Cardiac muscle cell (in vitro differentiated cells and primary cell): ENCODE data around the gene ACSM6. TPM values are rescaled to one million over a fixed set of nuclear protein-coding genes. Genes with fewer than 3 reads are reported as not detected.

ENCODE experiments used
- DNase-seq, 2 donors: peaks; one replicate each; pipeline versions ENCODE4 v3.0.0 to v3.0.0-alpha.2; 2010 to 2017; ENCODE audit warnings: low read depth in 1 of 2, low spot score in 1 of 2
- H3K27ac ChIP-seq: fragments of 200-600 bp; sonication (generic); 2 replicates; pipeline ENCODE4 v1.5.1; 2016
- H3K27me3 ChIP-seq: fragments of 200-600 bp; sonication (generic); 2 replicates; pipeline ENCODE4 v1.6.0; 2016; ENCODE audit warnings: control low read depth
- H3K36me3 ChIP-seq: fragments of 200-600 bp; sonication (generic); 2 replicates; pipeline ENCODE4 v1.5.1; 2016; ENCODE audit warnings: control low read depth
- H3K4me1 ChIP-seq: fragments of 200-600 bp; sonication (generic); 2 replicates; pipeline ENCODE4 v1.8.1; 2017; ENCODE audit warnings: low read depth, mild to moderate bottlenecking, mixed run types
- H3K4me3 ChIP-seq: fragments of 200-600 bp; sonication (generic); 2 replicates; pipeline ENCODE4 v1.5.1; 2016; ENCODE audit warnings: mild to moderate bottlenecking
- H3K9me3 ChIP-seq: fragments of 200-600 bp; sonication (generic); 2 replicates; pipeline ENCODE4 v1.5.1; 2017; ENCODE audit warnings: low read depth, mild to moderate bottlenecking, control low read depth
- polyA plus RNA-seq: library from polyadenylated mRNA; unstranded; fragments of >200 nt; fragmentation: Nextera tagmentation; extraction: Ambion mirVana; gene quantifications from 2 replicates; pipeline ENCODE4 v1.2.1, GENCODE V29; 2016
- total RNA-seq: library from RNA; depleted of rRNA; stranded (reverse); fragments of >200 nt; gene quantifications from 2 replicates; pipeline ENCODE4 v1.2.3, GENCODE V29; 2016
- TF ChIP-seq, protein P1 (sequence below): IDR thresholded peaks from 2 replicates; pipeline ENCODE4 v1.5.1; 2012; ENCODE audit warnings: low read depth, mild to moderate bottlenecking, low read length

The ACSM6 gene
- total and polyA plus RNA-seq, 2 experiments from 2014 or later, result 0.16 TPM; not detected in 1

DNA sequence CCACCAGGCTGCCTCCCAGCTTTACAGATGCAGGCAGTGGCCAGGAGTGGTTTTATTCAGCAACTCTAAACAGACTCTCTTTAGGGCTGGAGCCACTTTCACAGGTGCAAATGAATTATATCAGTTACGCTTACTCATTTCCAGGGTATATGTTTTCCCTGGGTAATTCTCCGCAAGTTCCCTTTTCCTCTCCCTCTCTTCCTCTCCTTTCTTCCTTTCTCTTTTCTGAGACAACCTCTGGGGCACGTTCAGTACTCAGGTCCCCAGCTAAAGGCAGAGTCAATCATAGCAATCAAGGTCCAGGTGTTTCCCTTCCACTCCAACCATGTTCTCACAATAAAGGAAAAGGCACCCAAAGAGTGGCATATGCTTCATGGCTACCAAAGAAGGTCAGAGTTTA lies 55.4 kb downstream of the ACSM6 start:
- peaks cover 10% of the 10 kb centered on the region for H3K36me3 ChIP-seq
- no peaks in the 10 kb centered on the region for H3K27me3 ChIP-seq
- H3K27ac ChIP-seq, result no peak overlapping the region
- H3K4me3 ChIP-seq, result no peak overlapping the region
- H3K4me1 ChIP-seq, result peaks cover 20% of the 10 kb centered on the region
- no peaks in the 10 kb centered on the region for H3K9me3 ChIP-seq
- TF ChIP-seq, protein P1, sequence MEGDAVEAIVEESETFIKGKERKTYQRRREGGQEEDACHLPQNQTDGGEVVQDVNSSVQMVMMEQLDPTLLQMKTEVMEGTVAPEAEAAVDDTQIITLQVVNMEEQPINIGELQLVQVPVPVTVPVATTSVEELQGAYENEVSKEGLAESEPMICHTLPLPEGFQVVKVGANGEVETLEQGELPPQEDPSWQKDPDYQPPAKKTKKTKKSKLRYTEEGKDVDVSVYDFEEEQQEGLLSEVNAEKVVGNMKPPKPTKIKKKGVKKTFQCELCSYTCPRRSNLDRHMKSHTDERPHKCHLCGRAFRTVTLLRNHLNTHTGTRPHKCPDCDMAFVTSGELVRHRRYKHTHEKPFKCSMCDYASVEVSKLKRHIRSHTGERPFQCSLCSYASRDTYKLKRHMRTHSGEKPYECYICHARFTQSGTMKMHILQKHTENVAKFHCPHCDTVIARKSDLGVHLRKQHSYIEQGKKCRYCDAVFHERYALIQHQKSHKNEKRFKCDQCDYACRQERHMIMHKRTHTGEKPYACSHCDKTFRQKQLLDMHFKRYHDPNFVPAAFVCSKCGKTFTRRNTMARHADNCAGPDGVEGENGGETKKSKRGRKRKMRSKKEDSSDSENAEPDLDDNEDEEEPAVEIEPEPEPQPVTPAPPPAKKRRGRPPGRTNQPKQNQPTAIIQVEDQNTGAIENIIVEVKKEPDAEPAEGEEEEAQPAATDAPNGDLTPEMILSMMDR, result no peak
- DNase-seq, result no peak

DNA sequence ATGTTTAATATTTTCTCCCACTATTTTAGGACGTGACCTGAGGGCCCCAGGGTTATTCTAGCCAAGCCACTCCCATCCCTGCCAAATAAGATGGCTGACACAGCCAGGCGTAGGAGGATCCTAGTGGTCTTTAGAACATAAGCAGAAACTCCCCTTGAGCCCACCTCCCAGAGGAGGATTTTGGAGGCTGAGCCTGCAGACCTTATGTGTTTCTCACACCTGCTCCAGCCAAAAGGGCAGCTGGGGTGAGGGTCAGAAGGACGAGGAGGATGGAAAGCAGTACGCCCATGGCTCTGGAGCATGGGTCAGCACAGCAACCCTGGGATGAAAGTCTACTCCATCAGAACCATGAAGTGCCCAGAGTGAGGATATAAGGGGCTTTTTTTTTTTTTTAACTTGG lies 56.8 kb downstream of the ACSM6 start:
- DNase-seq, result no peak
- TF ChIP-seq, protein P1, result no peak
- H3K27me3 ChIP-seq, result no peaks in the 10 kb centered on the region
- H3K36me3 ChIP-seq, result peaks cover 2% of the 10 kb centered on the region
- H3K27ac ChIP-seq, result no peak overlapping the region
- H3K9me3 ChIP-seq, result no peaks in the 10 kb centered on the region
- peaks cover 20% of the 10 kb centered on the region for H3K4me1 ChIP-seq
- H3K4me3 ChIP-seq, result no peak overlapping the region

DNA sequence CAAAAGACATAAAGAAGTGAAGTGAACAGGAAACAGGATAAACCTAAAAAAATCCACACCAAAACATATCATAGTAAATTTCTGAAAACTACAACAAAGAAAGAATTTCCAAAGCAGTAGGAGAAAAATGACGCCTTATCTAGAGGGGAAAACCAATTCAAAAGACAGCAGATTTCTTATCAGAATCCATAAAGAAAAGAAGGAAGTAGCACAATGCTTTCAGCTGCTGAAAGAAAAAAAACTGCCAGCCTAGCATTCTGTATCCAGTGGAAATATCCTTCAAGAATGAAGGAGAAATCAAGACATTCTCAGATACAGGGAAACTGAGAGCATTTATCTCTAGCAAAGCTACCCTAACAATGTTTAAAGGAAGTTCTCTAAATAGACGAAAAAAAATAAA lies 59.0 kb downstream of the ACSM6 start:
- H3K9me3 ChIP-seq, result no peaks in the 10 kb centered on the region
- no peak overlapping the region for H3K27ac ChIP-seq
- no peak overlapping the region for H3K4me3 ChIP-seq
- no peaks in the 10 kb centered on the region for H3K36me3 ChIP-seq
- DNase-seq, result no peak
- H3K4me1 ChIP-seq, result peaks cover 6% of the 10 kb centered on the region
- H3K27me3 ChIP-seq, result no peaks in the 10 kb centered on the region
- TF ChIP-seq, protein P1, result no peak

DNA sequence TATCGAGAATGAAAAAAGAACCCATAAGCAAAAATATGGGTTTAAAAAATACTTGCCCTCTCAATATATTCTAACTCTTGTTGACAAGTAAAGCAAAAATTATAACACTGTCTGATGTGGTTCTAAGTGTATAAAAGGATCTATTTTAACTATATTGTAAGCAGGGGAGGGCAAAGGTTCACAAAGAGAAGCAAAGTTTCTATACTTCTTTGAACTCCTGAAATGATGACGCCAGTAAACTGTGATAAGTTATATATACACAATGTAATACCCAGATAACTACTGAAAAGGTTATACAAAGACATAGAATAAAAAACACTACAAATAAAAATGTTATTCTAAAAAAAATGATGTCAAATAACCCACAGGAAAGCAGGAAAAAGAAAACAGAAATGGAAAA lies 59.6 kb downstream of the ACSM6 start:
- no peaks in the 10 kb centered on the region for H3K27me3 ChIP-seq
- H3K36me3 ChIP-seq, result peaks cover 4% of the 10 kb centered on the region
- TF ChIP-seq, protein P1, result no peak
- peaks cover 5% of the 10 kb centered on the region for H3K4me1 ChIP-seq
- H3K9me3 ChIP-seq, result no peaks in the 10 kb centered on the region
- no peak for DNase-seq
- H3K4me3 ChIP-seq, result no peak overlapping the region
- H3K27ac ChIP-seq, result no peak overlapping the region

DNA sequence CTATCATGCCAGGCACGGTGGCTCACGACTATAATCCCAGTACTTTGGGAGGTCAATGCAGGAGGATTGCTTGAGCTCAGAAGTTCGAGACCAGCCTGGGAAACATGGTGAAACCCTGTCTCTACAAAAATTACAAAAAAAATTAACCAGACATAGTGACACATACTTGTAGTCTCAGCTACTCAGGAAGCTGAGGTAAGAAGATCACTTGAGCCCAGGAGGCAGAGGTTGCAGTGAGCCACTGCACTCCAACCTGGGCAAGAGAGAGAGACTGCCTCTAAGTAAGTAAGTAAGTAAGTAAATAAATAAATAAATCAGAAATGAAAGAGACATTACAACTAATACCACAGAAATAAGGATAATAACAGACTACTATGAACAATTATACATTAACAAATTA lies 60.6 kb downstream of the ACSM6 start:
- TF ChIP-seq, protein P1, result no peak
- no peak overlapping the region for H3K27ac ChIP-seq
- no peaks in the 10 kb centered on the region for H3K9me3 ChIP-seq
- no peaks in the 10 kb centered on the region for H3K27me3 ChIP-seq
- peaks cover 4% of the 10 kb centered on the region for H3K36me3 ChIP-seq
- peaks cover 5% of the 10 kb centered on the region for H3K4me1 ChIP-seq
- DNase-seq, result no peak
- no peak overlapping the region for H3K4me3 ChIP-seq

DNA sequence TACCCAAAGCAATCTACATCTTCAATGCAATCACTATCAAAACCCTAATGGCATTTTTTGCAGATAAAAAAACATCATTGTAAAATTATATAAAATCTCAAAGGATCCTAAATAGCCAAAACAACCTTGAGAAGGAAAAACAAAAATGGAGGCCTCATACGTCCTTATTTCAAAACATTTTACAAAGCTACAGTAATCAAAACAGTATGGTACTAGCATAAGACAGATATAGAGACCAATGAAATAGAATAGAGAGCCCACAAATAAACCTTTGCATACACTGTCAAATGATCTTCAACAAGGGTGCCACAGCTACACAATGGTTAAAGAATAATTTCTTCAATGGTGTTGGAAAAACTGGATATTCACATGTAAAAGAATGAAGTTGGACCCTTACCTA lies 62.2 kb downstream of the ACSM6 start:
- no peak for DNase-seq
- Histone ChIP-seq H3K27ac (no peak overlapping the region), H3K4me3 (no peak overlapping the region), H3K9me3 (no peaks in the 10 kb centered on the region), H3K27me3 (no peaks in the 10 kb centered on the region), H3K4me1 (peaks cover 9% of the 10 kb centered on the region), H3K36me3 (peaks cover 11% of the 10 kb centered on the region)
- TF ChIP-seq, protein P1, result no peak
